Bronchial epithelial cell (primary cell): ENCODE measurements around the gene MMP14. TPM values are rescaled to one million over a fixed set of nuclear protein-coding genes. Genes with fewer than 3 reads are reported as not detected.
"Not testable (repeated sequence)": the region's sequence is repeated elsewhere in the genome, so short reads cannot be mapped to it uniquely, and the experiment has no call there.

ENCODE experiments used
- DNase-seq: peaks from one replicate; pipeline ENCODE4 v3.0.0-alpha.2; 2010; ENCODE audit warnings: low read depth
- FAIRE-seq: peaks from 2 replicates; lab custom pipeline; 2011; peaks lifted over from hg19 to GRCh38; lab: Jason Lieb, UNC
- H3K27me3 ChIP-seq: 2 replicates; pipeline ENCODE4 v1.5.1; 2011; ENCODE audit warnings: low read length; ENCODE audit not compliant: control insufficient read depth, insufficient read depth
- H3K36me3 ChIP-seq: 2 replicates; pipeline ENCODE4 v1.5.1; 2011; ENCODE audit warnings: low read length; ENCODE audit not compliant: control insufficient read depth, insufficient read depth
- H3K4me3 ChIP-seq: 2 replicates; pipeline ENCODE4 v1.5.1; 2011; ENCODE audit warnings: mild to moderate bottlenecking, low read depth, low read length, control low read depth
- total RNA-seq: library from RNA; depleted of rRNA; stranded (reverse); fragments of >200 nt; gene quantifications from 2 replicates; pipeline ENCODE4 v1.2.1, GENCODE V29; 2014
- TF ChIP-seq, protein P1 (sequence below): IDR thresholded peaks from 2 replicates; pipeline ENCODE4 v1.5.1; 2011; ENCODE audit warnings: mild to moderate bottlenecking, moderate library complexity, low read length, control low read depth, inconsistent platforms; ENCODE audit not compliant: insufficient read depth, severe bottlenecking

The MMP14 gene
- total RNA-seq, result 126 and 140 TPM in 2 replicates

- DNase-seq (peak; percentile 50), FAIRE-seq (no peak)
- peak within 1 kb of the TSS; percentile 68 for H3K4me3 ChIP-seq
- H3K36me3 ChIP-seq, result peaks cover 17% of the 10 kb centered on the region
- TF ChIP-seq, protein P1, sequence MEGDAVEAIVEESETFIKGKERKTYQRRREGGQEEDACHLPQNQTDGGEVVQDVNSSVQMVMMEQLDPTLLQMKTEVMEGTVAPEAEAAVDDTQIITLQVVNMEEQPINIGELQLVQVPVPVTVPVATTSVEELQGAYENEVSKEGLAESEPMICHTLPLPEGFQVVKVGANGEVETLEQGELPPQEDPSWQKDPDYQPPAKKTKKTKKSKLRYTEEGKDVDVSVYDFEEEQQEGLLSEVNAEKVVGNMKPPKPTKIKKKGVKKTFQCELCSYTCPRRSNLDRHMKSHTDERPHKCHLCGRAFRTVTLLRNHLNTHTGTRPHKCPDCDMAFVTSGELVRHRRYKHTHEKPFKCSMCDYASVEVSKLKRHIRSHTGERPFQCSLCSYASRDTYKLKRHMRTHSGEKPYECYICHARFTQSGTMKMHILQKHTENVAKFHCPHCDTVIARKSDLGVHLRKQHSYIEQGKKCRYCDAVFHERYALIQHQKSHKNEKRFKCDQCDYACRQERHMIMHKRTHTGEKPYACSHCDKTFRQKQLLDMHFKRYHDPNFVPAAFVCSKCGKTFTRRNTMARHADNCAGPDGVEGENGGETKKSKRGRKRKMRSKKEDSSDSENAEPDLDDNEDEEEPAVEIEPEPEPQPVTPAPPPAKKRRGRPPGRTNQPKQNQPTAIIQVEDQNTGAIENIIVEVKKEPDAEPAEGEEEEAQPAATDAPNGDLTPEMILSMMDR, result peak; percentile 3
- no peaks in the 10 kb centered on the region for H3K27me3 ChIP-seq
Measured at GRCh38 chr14:22836301-22837113, at the start of gene MMP14. Gene MMP14, plus strand, starts transcription at chr14:22836585. Its CDS starts 233 bp downstream, at chr14:22836818.

GRCh38 chr14:22786685-22787084 lies 49.7 kb upstream of the MMP14 start:
- no peaks in the 10 kb centered on the region for H3K27me3 ChIP-seq
- H3K4me3 ChIP-seq, result no peak overlapping the region
- TF ChIP-seq, protein P1, result no peak
- FAIRE-seq (no peak), DNase-seq (no peak)
- no peaks in the 10 kb centered on the region for H3K36me3 ChIP-seq

GRCh38 chr14:22791301-22791700 lies 45.1 kb upstream of the MMP14 start:
- no peak for FAIRE-seq
- H3K36me3 ChIP-seq, result no peaks in the 10 kb centered on the region
- peak; percentile 61 for DNase-seq
- H3K4me3 ChIP-seq, result no peak overlapping the region
- no peaks in the 10 kb centered on the region for H3K27me3 ChIP-seq
- TF ChIP-seq, protein P1, result no peak

DNA sequence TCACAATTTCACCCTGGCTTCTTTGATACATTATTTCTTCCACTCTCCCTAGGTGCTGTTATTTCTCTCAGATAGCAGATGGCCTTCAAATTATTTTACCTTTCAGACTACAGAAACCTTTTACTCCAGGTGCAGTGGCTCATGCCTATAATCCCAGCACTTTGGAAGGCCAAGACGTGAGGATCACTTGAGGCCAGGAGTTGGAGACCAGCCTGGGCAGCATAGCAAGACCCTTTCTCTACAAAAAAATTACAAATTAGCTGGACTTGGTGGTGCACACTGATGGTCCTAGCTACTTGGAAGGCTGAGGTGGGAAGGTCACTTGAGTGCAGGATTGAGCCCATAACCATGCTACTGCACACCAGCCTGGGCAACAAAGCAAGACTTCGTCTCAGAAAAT lies 44.2 kb upstream of the MMP14 start:
- FAIRE-seq (no peak), DNase-seq (no peak)
- TF ChIP-seq, protein P1, result no peak
- Histone ChIP-seq H3K4me3 (no peak overlapping the region), H3K36me3 (no peaks in the 10 kb centered on the region), H3K27me3 (no peaks in the 10 kb centered on the region)

- H3K36me3 ChIP-seq, DNase-seq, FAIRE-seq, H3K27me3 ChIP-seq, H3K4me3 ChIP-seq: not testable (repeated sequence)
Measured at GRCh38 chr14:22793550-22793949, 42.8 kb upstream of the MMP14 start.

DNA sequence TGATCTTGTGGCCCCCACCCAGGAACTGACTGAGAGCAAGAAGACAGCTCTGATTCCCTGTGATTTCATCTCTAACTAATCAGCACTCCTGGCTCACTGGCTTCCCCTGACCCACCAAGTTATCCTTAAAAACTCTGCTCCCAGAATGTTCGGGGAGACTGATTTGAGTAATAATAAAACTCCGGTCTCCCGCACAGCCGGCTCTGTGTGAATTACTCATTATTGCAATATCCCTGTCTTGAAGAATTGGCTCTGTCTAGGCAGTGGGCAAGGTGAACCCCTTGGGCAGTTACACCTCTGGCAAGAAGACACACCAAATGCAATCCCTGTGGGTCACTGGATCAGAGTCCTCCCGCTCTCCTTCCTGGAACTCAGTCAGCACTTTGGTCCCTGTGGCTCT lies 42.4 kb upstream of the MMP14 start:
- H3K4me3 ChIP-seq, result no peak overlapping the region
- TF ChIP-seq, protein P1, result no peak
- FAIRE-seq (no peak), DNase-seq (no peak)
- H3K36me3 ChIP-seq, result no peaks in the 10 kb centered on the region
- H3K27me3 ChIP-seq, result no peaks in the 10 kb centered on the region
